ENCODE measurements around the gene AKT1. TPM values are rescaled to one million over a fixed set of nuclear protein-coding genes. Genes with fewer than 3 reads are reported as not detected.

The AKT1 gene
- total and polyA plus RNA-seq, 2 experiments from 2014 or later: 19.2 to 78.7 TPM

DNA sequence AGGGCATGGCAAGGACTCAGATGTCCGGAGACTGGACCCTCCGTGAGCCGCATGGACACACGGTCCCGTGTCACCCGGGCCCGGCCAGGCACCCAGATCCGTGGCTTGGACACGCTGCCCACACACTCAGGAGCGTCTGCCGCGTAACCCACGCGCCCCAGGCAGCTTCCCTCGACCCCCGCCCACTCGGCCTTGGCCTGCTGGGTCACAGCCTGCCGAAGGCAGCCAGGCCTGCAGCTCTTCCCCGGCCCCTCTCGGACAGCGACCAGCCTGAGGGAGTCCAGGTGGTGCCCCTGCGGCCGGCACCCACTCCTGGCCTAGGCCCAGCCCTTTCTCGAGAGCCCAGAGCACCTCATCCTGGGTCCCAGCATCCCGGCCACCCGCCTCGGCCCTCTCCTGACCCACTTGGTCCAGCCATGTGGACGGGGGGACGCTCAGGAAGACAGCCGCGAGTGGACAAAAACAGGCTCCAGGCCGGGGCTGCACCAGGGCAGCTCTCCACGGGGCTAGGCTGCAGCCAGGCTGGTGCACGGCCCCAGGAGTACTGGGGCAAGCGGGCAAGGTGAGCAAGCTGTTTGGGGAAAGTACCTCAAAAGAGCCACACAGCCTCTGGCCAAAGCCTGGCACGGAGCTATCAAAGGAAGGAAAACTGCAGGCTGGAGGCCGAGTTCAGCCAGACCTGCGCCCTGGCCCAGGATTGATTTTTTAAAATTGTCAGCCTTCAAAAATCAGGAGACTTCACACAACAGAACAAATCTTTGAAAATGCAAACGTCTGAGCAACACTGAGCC lies 6.5 kb downstream of the AKT1 start:
- Histone ChIP-seq H2AFZ (no peak overlapping the region), H3K4me3 (no peak overlapping the region), H3K4me2 (no peak overlapping the region), H3K27ac (ENCODE audit: low read depth) (no peak overlapping the region), H4K20me1 (replicated peaks; ENCODE audit: insufficient read depth) (peaks cover 11% of the 10 kb centered on the region; the same call in 1 of the 2 replicates), H3K79me2 (replicated peaks; ENCODE audit: insufficient read depth) (peaks cover 16% of the 10 kb centered on the region), H3K36me3 (ENCODE audit: insufficient read depth) (no peaks in the 10 kb centered on the region), H3F3A (replicated peaks; ENCODE audit: low read depth) (no peaks in the 10 kb centered on the region), H3K27me3 (ENCODE audit: insufficient read depth) (no peaks in the 10 kb centered on the region), H3K4me1 (ENCODE audit: insufficient read depth) (no peaks in the 10 kb centered on the region), H3K9me2 (ENCODE audit: insufficient read depth) (no peaks in the 10 kb centered on the region)
- Mint-ChIP-seq H3K4me3 (no peak overlapping the region), H3K36me3 (ENCODE audit: low read depth) (peaks cover 3% of the 10 kb centered on the region; the same call in 2 of the 3 replicates), H3K9me3 (no peaks in the 10 kb centered on the region), H3K27ac (no peak overlapping the region), H3K27me3 (ENCODE audit: insufficient read depth, low read depth, poor library complexity) (peaks cover 14% of the 10 kb centered on the region), H3K4me1 (peaks cover 7% of the 10 kb centered on the region)
- no peak for TF ChIP-seq NANOG (IDR thresholded peaks at IDR 0.05; ENCODE audit: borderline replicate concordance)
- TF ChIP-seq CREB1 (CRISPR knock-in tag; IDR thresholded peaks at IDR 0.05; ENCODE audit: low read depth): no peak
- no peak for TF ChIP-seq POLR2AphosphoS5 (IDR thresholded peaks at IDR 0.05; ENCODE audit: low read depth)
- no peak for TF ChIP-seq EZH2 (IDR thresholded peaks at IDR 0.05; ENCODE audit: low read depth, unreplicated experiment)
- TF ChIP-seq EZH2phosphoT487 (IDR thresholded peaks at IDR 0.05; ENCODE audit: unreplicated experiment): no peak
- no peak for TF ChIP-seq JUNB (IDR thresholded peaks at IDR 0.05; ENCODE audit: unreplicated experiment)
- no peak for TF ChIP-seq STAT1 (IDR thresholded peaks at IDR 0.05; ENCODE audit: unreplicated experiment)
- TF ChIP-seq, protein P1, sequence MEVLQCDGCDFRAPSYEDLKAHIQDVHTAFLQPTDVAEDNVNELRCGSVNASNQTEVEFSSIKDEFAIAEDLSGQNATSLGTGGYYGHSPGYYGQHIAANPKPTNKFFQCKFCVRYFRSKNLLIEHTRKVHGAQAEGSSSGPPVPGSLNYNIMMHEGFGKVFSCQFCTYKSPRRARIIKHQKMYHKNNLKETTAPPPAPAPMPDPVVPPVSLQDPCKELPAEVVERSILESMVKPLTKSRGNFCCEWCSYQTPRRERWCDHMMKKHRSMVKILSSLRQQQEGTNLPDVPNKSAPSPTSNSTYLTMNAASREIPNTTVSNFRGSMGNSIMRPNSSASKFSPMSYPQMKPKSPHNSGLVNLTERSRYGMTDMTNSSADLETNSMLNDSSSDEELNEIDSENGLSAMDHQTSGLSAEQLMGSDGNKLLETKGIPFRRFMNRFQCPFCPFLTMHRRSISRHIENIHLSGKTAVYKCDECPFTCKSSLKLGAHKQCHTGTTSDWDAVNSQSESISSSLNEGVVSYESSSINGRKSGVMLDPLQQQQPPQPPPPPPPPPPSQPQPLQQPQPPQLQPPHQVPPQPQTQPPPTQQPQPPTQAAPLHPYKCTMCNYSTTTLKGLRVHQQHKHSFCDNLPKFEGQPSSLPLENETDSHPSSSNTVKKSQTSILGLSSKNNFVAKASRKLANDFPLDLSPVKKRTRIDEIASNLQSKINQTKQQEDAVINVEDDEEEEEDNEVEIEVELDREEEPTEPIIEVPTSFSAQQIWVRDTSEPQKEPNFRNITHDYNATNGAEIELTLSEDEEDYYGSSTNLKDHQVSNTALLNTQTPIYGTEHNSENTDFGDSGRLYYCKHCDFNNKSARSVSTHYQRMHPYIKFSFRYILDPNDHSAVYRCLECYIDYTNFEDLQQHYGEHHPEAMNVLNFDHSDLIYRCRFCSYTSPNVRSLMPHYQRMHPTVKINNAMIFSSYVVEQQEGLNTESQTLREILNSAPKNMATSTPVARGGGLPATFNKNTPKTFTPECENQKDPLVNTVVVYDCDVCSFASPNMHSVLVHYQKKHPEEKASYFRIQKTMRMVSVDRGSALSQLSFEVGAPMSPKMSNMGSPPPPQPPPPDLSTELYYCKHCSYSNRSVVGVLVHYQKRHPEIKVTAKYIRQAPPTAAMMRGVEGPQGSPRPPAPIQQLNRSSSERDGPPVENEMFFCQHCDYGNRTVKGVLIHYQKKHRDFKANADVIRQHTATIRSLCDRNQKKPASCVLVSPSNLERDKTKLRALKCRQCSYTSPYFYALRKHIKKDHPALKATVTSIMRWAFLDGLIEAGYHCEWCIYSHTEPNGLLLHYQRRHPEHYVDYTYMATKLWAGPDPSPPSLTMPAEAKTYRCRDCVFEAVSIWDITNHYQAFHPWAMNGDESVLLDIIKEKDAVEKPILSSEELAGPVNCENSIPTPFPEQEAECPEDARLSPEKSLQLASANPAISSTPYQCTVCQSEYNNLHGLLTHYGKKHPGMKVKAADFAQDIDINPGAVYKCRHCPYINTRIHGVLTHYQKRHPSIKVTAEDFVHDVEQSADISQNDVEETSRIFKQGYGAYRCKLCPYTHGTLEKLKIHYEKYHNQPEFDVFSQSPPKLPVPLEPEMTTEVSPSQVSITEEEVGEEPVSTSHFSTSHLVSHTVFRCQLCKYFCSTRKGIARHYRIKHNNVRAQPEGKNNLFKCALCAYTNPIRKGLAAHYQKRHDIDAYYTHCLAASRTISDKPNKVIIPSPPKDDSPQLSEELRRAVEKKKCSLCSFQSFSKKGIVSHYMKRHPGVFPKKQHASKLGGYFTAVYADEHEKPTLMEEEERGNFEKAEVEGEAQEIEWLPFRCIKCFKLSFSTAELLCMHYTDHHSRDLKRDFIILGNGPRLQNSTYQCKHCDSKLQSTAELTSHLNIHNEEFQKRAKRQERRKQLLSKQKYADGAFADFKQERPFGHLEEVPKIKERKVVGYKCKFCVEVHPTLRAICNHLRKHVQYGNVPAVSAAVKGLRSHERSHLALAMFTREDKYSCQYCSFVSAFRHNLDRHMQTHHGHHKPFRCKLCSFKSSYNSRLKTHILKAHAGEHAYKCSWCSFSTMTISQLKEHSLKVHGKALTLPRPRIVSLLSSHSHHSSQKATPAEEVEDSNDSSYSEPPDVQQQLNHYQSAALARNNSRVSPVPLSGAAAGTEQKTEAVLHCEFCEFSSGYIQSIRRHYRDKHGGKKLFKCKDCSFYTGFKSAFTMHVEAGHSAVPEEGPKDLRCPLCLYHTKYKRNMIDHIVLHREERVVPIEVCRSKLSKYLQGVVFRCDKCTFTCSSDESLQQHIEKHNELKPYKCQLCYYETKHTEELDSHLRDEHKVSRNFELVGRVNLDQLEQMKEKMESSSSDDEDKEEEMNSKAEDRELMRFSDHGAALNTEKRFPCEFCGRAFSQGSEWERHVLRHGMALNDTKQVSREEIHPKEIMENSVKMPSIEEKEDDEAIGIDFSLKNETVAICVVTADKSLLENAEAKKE (CRISPR knock-in tag; IDR thresholded peaks at IDR 0.05): no peak
- TF ChIP-seq, protein P2, sequence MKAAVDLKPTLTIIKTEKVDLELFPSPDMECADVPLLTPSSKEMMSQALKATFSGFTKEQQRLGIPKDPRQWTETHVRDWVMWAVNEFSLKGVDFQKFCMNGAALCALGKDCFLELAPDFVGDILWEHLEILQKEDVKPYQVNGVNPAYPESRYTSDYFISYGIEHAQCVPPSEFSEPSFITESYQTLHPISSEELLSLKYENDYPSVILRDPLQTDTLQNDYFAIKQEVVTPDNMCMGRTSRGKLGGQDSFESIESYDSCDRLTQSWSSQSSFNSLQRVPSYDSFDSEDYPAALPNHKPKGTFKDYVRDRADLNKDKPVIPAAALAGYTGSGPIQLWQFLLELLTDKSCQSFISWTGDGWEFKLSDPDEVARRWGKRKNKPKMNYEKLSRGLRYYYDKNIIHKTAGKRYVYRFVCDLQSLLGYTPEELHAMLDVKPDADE (IDR thresholded peaks at IDR 0.05): no peak
- no peak for TF ChIP-seq ZNF331 (CRISPR knock-in tag; IDR thresholded peaks at IDR 0.05; ENCODE audit: low read depth)
- ATAC-seq: no peak
- no peak for DNase-seq (ENCODE audit: low spot score)

Measured in GM23338 (cell line).